Iris pigment epithelial cell (primary cell): ENCODE measurements around the gene HIPK2.
A peak's percentile ranks its signal among the peaks of the same experiment; 100 is the strongest.

Experiments
- DNase-seq: peaks from one replicate; pipeline ENCODE4 v3.0.0-alpha.2; 2011; ENCODE audit warnings: low read depth

Gene HIPK2

DNA sequence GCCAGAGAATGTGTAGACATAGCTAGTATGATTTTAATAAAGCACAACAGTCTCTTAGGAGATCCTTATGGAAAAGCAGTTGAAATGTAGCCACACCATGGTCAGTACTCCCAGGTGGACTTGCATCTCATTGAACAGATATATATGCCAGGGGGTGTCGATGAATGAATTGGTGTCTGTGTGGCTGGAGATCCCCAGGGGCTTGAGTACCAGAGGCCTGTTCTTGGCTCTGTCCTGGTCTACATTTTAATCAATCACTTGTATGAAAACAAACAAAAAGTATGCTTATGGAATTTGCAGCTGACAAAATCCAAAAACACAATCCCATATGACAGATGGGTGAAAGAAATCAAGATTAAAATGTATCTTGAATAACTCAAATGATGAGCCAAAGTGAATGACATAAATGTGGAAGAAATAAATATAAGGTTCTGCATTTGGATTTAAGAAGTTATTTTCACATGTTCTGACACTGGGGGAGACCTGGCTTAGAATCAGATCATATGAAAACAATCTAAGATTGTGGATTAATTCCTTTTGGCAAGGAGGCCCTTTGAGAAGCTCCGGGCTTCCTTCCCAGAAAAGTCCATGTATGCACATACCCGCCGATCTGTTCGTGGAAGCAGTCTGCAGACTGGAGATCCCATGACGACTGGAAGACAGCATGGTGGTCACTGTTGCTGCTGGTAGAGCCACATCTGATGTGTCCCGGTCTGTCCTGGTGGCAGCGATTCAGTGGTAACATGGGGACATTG is 238.7 kb downstream of the HIPK2 start:
- no peak for DNase-seq

DNA sequence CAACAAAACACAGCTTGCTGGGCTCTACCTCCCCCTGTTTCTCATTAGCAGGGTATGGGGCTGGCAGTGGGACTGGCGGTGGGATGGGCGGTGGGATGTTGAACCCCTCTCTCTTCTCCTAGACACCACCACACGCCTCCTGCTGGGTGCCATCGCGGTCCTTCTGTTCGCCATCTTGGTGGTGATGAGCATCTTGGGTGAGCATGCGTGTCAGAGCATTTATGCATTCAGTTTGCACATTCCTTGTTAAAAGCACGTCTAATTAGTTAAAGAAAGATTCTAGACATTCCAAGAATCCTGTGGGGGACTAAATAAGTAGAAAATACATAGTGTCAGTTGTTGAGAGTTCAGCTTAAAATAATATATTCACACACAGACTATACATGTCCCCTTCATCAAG is 241.6 kb downstream of the HIPK2 start:
- DNase-seq = no peak

DNA sequence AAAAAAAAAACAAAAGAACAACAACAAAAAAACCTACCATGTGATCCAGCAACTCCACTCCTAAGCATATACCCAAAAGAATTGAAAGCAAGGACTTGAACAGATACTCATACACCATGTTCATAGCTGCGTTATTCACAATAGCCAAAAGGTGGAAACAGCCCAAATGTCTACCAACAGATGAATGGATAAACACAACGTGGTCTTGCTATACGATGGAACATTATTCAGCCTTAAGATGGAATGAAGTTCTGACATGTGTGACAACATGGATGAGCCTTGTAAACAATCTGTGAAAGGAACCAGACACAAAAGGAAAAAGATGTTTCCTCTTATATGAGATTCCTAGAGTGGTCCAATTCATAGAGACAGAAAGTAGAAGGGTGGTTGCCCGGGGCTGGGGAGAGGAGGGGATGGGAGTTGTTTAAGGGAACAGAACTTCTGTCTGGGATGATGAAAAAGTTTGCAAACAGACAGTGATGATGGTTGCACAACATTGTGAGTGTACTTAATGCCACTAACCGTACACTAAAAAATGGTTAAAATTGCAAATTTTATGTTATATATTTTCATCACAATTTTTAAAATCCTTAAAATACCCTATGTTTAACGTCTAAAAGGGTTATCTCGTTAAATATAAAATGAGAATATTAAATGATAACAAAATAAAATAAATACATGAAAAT is 242.7 kb downstream of the HIPK2 start:
- DNase-seq = no peak

DNA sequence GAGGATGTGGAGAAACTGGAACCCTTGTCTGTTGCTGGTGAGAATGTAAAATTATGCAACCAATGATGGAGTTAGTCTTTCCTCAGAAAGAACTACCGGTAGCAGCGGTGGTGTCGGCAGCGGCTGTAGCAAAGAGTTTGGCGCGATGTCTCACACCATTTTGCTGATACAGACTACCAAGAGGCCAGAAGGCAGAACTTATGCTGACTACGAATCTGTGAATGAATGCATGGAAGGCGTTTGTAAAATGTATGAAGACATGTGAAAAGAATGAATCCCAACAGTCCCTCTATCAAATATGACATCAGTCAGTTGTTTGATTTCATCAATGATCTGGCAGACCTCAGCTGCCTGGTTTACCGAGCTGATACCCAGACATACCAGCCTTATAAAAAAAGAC is 243.7 kb downstream of the HIPK2 start:
- DNase-seq = no peak

DNA sequence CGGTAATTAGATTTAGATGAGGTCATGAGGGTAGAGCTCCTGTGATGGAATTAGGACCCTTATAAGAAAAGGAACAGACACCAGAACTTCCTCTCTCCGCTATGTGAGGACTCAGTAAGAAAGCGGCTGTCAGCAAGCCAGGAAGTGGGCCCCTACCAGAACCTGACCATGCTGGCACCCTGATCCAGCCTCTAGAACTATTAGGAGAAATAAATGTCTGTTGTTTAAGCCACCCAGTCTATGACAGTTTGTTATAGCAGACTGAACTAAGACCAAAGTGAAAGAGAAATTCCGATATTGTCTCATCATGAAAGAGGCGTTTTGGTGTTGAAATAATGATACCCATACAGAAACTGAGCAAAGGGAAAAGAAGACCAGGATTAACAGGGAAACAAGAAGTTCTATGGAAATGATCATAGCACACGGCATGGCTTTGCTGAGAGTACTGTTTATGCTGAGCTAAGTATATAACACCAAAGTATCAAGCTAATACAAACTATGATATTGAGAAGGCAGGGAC is 245.1 kb downstream of the HIPK2 start:
- DNase-seq = no peak

DNA sequence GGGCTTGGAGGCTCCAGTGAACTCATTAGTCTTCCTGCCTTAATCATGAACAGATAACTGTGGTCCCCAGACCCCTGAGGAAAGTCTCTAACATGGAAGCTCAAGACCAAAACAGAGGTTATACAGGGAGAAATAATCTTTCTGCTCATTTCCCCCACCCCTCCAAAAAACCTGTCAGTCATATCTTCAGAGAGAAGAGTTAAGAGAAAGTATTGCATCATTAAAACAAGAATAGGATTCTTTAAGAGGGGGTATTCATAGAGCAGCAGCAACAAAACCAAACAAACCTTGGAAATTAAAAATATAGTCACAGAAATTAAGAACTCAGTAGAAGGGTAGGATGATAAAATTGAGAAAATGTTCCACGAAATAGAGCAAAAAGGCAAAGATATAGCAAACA is 246.7 kb downstream of the HIPK2 start:
- DNase-seq = no peak

DNA sequence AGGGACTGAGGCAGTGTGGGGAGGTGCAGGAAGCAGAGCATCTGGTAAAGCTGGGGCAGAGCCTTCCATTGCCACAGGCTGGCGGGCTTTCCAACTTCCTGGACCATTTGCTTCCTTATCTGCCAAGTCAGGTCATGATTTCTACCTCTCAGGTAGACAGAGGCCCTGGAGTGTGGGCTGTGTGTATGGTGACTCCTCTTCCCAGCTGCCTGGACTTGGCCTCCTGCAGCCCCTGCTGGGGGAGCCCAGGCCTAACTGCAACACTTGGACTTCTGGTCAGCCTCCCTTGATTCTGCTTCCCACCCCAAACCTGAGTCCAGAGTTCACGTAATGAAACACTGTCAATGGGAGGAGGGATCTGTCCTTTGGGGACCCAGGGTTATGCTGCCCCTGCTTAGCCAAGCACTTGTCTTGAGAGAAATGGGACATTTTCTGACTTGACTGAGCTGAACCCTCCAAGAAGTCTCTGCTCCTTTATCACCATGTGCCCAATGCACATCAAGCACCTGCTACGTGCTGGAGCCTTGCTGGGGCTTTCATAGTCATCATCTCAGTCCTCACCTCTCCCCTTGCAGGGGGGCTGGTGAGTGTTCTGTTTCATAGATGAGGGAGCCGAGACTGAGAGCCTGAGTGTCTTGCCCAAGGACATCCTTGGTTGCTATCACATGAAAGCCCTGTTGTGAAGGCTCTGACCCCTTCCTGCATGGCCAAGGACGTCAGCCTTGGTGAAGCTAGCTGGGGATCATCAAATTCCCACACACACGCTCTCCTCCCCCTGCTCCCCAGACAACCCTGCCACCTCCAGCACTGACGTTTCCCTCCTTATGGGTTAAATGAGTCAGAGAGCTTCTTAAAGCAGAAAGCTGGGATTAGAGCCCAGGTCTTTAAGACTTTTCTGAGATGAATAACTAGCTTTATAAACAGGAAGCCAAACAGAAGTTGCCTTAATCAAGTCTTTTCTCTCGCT is 250.9 kb downstream of the HIPK2 start:
- DNase-seq = peak; percentile 98

DNA sequence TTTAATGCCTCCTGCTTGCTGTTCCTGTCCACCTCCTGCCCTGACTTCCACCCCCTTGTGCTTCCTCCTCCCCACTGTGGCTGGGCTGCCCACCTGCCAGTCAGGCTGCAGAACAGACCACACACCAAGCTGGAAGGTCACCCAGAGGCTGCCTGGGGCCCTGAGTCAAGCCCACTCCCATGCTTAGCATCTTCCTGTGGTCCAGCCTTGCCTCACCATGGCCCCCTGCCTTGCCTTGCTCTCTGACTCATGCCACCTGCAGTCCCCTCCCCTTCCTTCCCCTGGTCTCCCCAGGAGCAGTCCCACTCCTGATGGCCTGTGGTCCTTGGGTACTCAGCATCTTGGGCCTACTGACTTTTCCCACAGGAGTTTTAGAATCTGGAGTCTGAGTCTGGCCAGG is 252.0 kb downstream of the HIPK2 start:
- no peak for DNase-seq

DNA sequence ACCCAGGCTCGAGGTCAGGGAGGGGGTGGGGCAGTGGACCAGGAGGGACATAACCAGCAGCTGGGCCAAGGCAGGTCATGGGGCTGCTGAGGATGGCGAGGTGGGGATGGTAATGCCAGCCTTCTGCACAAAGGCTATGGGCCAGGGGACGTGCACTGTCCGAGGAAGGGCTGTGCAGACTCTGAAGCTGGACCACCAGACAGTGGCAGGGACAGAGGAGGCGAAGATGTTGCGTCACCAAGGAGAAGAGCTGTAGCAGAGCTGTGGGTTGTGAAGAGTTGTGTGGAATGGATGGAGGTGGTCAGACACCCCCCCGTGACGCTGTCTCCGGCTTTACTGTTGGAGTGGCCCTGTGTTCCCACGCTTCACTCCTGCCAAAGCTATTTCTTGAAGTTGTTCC is 252.6 kb downstream of the HIPK2 start:
- DNase-seq = no peak

DNA sequence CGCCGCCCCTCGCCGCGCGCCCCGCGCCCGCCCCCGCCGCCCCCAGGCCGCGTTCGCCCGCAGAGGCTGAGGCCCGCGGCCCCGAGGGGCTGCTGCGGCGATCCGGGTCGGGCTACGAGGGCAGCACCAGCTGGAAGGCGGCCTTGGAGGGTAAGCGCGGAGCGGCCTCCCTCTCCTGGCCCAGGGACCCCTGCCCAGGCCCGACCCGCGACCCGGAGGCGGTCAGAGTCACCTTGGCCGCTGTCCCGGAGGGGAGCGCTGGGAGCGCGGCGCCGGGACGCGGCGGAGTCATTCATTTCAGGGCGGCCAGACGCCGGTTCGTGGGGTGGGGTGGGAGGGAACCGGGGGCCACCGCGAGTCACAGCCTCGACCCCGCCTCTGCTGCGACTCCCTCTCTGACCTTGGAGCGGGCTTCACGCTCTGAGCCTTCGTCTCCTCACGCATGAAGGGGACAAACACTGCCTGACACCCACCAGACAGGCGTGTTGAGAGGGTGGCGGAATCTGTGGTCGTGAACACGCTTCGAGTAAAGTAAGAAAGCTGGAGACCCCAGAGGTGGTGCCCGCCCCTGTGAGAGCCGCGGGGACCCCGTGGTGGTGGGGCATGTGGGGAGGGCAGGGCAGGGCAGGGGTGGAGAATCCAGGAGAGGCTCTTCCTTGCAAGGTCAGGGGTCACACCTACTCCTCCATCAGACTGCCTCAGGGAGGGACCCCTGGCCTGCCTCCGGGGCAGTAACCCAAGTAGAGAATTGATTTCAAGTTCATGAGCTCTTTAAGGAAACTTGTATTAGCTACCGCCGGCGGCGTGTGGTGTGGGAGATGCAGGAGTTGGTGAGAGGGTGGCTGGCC is 253.6 kb downstream of the HIPK2 start:
- no peak for DNase-seq

DNA sequence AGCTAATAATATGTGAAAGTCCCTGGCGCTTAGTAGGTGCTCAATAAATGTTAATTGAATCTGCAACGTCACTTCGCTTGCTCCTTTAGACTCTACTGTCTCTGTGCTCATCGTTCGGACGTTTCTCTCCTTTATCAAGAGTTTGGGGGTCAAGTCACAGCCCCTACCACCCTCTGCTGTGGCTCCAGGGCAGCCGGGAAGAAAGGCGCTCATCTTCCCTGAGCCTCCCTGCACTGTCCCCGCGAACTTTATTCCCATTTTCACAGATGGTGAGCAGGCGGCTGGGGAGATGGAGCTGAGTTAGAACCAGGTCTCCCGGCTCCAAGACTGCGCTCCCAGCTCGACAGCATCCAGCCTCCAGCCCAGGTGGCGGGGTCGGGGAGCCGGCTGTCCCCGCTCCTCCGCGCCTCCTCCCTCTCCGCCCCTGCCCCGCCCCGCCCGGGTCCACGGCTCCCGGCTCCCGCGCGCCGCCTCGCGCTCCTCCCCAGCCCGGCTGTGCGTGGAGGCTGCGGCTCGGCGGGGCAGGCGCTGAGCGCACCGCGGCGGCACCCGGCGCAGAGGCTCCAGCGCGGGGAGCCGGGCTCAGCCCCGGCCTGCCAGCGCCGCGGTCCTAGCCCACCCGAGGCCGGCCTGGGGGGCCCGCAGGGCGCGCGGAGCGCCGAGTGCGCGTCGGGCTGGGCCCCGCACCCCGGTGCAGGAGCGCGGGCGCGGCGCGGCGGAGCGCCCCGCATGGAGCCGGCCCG is 254.4 kb downstream of the HIPK2 start, which contains the start of gene CLEC2L:
CLEC2L (plus strand) TSS at position 487 of the 743 bp plus-strand sequence; CDS start at position 730, 243 bp downstream.
- DNase-seq = no peak

DNA sequence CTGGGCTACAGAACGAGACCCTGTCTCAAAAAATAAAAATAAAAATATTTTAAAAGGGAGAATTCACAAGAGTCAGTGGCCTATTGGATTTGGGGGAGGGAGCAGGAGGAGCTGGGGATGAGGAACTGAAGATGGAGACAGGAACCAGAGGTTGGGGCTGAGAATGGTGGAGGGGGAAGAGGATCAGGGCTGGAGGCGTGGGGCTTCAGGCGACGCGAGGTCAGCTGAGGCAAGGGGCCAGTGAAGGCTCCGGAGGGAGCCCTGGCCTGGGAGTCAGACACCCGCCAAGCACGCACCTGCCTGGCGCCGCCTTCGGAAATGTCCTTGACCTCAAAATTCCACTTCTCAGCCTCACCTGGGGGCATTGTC is 255.0 kb downstream of the HIPK2 start:
- no peak for DNase-seq

DNA sequence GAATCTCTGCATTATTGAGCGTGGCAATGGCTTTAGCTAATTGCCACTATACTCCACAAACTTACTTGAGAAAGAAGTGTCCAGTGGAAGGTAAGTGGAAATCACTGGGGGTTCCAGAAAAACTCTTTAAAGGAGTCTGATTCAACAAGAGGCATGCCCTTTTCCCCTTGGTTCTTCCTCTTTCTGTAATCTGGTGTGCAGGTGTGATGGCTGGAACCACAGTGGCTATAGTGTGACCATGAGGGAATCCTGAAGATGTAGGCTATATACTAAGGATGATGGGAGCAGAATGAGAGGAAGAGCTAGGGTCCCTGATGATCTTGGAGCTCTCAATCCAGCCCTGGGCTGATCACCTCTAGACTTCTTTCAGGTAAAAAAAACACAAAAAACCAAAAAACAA is 256.4 kb downstream of the HIPK2 start:
- DNase-seq = no peak

DNA sequence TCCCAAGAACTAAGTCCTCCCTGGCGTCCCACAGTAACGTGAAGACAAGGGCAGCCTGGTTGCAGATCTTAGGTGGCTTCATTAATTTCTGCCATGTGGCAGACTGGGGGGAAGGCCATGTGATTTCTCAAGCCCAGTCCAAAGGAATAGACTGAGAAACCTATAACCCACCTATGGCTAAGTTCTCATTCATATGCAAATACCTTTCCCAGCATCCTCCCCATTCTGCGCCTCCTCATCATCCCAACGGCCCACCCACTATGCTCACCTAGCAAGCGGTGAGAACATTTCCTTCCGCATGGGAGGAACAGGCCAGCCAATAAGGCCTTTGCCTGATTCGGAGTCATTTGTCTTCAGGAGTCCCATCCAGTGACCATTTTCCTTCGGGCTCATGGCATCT is 262.5 kb downstream of the HIPK2 start:
- DNase-seq = no peak
